ENCODE results near the gene TMEM271.

GRCh38 chr4:531721-532565 is 44.2 kb downstream of the TMEM271 start:
- TF ChIP-seq CTCF (conservative IDR thresholded peaks at IDR 0.05 in 1 of 2, IDR thresholded peaks at IDR 0.05 in 1 of 2; ENCODE audit: low read depth in 1 of 2, low read length in 2 of 2) (no peak), EZH2 (IDR thresholded peaks at IDR 0.05; ENCODE audit: low read length, missing control alignments) (no peak)
